ENCODE results near the gene RAB27B.

The RAB27B gene

DNA sequence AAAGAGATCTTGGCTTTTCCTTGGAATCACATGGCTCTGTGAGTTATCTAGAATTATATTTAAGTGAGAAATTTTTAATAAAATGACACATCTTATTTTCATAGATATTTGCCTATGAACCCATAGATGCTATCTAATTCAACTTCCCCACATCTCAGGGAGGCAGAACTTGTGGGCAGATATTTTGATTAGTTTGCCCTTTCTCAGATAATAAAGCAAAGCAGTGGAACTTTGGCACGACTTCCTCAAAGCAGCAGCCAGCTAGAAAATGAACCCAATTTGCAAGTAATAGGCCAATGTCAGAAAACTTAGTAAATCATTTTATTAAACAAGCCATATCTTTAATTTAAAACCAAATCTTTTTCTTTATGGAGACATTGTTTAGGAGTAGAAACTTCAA lies 32.7 kb downstream of the RAB27B start:
- TF ChIP-seq, protein P1, sequence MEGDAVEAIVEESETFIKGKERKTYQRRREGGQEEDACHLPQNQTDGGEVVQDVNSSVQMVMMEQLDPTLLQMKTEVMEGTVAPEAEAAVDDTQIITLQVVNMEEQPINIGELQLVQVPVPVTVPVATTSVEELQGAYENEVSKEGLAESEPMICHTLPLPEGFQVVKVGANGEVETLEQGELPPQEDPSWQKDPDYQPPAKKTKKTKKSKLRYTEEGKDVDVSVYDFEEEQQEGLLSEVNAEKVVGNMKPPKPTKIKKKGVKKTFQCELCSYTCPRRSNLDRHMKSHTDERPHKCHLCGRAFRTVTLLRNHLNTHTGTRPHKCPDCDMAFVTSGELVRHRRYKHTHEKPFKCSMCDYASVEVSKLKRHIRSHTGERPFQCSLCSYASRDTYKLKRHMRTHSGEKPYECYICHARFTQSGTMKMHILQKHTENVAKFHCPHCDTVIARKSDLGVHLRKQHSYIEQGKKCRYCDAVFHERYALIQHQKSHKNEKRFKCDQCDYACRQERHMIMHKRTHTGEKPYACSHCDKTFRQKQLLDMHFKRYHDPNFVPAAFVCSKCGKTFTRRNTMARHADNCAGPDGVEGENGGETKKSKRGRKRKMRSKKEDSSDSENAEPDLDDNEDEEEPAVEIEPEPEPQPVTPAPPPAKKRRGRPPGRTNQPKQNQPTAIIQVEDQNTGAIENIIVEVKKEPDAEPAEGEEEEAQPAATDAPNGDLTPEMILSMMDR (IDR thresholded peaks at IDR 0.05; ENCODE audit: insufficient read depth, low read depth, low read length, missing control alignments), result no peak
- no peak for DNase-seq (ENCODE audit: low read depth)

DNA sequence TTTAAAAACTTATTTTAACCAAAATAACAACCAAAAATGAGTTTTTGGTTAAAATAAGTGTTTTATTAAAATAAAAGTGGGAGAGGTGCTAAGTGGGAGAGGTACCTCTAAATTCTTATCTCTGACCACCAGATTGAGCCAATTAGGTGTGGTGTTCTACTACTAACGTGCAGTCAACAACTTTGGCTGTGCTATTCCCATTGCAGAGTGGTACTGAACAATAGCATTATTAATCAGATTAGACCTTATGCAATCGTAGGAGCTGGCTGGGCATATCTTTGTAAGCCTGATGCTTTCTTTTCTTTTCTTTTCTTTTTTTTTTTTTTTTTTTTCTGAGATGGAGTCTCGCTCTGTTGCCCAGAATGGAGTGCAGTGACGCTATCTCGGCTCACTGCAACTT lies 38.9 kb downstream of the RAB27B start:
- TF ChIP-seq, protein P1 (IDR thresholded peaks at IDR 0.05; ENCODE audit: insufficient read depth, low read depth, low read length, missing control alignments), result no peak
- no peak overlapping the region for H3K4me3 ChIP-seq (ENCODE audit: low read length)
- DNase-seq (ENCODE audit: low read depth), result no peak

More for the DNA sequence above, 32.7 kb downstream of the RAB27B start:
- H3K4me3 ChIP-seq (ENCODE audit: low read length), result no peak overlapping the region

DNA sequence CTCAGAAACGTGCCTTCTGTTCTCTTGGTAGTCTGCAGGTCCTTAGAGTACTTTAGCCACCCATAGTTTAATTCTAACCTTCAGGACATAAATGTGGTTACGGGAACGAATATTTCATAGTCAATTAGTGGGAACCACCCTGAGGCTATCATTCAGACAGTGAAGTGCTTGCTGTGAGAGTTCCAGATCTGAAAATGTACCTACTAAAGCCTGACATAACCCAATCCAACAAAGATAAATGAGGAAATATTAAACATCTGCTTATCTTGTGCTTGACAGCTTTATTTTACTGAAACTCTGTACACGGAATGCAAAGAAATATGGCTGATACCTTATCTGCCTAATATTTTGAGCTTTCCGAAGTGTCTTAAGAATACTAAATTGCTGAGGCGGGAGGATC lies 43.0 kb downstream of the RAB27B start:
- TF ChIP-seq, protein P1 (IDR thresholded peaks at IDR 0.05; ENCODE audit: insufficient read depth, low read depth, low read length, missing control alignments), result no peak
- DNase-seq (ENCODE audit: low read depth), result no peak
- H3K4me3 ChIP-seq (ENCODE audit: low read length), result no peak overlapping the region

DNA sequence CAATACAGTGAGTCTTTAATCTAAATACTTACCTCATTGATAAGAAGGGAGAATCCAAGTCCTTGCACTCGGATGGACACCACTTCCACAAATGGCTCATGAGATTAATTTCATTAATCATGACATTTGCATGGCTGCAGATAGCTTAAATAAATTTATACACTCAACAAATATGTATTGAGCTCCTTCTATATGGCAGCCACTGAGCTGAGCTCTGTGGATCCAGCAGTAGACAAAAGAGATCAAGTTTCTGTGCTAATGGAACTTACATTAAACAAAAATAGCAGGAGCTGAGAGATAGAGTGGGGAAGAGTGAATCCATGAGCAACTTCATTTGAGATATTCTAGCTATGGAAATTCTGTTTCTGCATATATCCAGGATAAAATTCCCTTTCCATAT lies 44.4 kb downstream of the RAB27B start:
- no peak for DNase-seq (ENCODE audit: low read depth)
- H3K4me3 ChIP-seq (ENCODE audit: low read length), result no peak overlapping the region
- TF ChIP-seq, protein P1 (IDR thresholded peaks at IDR 0.05; ENCODE audit: insufficient read depth, low read depth, low read length, missing control alignments), result no peak

DNA sequence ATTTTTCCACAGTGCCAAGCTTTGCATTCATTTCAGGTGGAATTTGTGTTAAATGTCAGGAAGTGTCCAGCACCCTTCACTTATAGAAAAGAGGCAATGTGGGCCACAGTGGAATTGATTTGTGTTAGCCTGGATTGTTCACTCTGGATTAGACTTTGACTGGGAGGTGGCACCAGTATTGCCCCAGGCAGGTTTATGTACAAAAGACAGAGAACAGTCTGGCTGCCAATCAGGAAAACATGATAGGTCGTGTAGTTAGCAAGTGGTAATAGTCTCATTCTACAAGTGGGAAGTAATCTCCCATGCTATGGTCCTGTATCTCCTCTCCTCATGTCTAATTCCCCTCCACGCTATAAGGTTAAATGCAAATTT lies 45.6 kb downstream of the RAB27B start:
- TF ChIP-seq, protein P1 (IDR thresholded peaks at IDR 0.05; ENCODE audit: insufficient read depth, low read depth, low read length, missing control alignments), result no peak
- DNase-seq (ENCODE audit: low read depth), result peak; percentile 64
- no peak overlapping the region for H3K4me3 ChIP-seq (ENCODE audit: low read length)

DNA sequence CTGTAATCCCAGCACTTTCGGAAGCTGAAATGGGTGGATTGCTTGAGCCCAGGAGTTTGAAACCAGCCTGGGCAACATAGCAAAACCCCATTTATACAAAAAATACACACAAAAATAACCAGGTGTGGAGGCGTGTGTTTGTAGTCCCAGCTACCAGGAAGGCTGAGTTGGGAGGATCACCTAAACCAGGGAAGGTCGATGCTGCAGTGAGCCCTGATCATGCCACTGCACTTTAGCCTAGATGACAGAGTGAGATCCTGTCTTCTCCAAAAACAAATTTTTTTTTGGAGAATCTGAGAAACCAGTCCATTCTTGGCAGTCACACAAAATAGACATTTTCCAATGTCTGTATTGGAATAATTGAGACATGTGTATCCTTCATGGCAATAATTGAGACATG lies 46.8 kb downstream of the RAB27B start:
- TF ChIP-seq, protein P1 (IDR thresholded peaks at IDR 0.05; ENCODE audit: insufficient read depth, low read depth, low read length, missing control alignments), result no peak
- DNase-seq (ENCODE audit: low read depth), result no peak
- H3K4me3 ChIP-seq (ENCODE audit: low read length), result no peak overlapping the region

DNA sequence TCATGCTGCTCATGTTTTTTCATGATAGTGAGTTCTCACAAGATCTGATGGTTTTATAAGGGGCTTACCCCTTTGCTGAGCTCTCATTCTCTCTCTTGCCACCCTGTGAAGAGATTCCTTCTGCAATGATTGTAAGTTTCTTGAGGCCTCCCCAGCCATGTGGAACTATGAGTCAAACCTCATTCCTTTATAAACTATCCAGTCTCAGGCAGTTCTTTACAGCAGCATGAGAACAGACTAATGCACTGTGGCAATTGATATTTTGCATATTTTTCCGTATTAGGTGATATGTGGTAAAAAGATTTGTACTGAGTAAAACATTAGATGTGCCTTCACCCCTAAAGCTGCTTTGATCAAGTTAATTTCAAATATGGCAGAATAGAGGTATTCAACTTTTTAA lies 48.8 kb downstream of the RAB27B start:
- TF ChIP-seq, protein P1 (IDR thresholded peaks at IDR 0.05; ENCODE audit: insufficient read depth, low read depth, low read length, missing control alignments), result no peak
- no peak overlapping the region for H3K4me3 ChIP-seq (ENCODE audit: low read length)
- DNase-seq (ENCODE audit: low read depth), result no peak
